Endothelial cell of umbilical vein (primary cell): ENCODE measurements around the gene CCDC32. TPM values are rescaled to one million over a fixed set of nuclear protein-coding genes. Genes with fewer than 3 reads are reported as not detected.

ENCODE experiments used
- BruUV-seq: library from RNA; stranded (reverse); fragments of 400-500 nt; replicated peaks from 2 replicates; lab custom pipeline; 2021; lab: Mats Ljungman, UMichigan
- CTCF ChIA-PET: fragments of 300-600, 350-600 bp; sonication (Branson Sonifier 250); formaldehyde crosslinking; loops from one replicate; lab custom pipeline; 2021; ENCODE audit warnings: antibody characterized with exemption, inconsistent platforms; lab: Charles Lee
- POLR2A ChIA-PET: fragments of 300-600, 350-600 bp; sonication (Branson Sonifier 250); formaldehyde crosslinking; loops from one replicate; lab custom pipeline; 2021; ENCODE audit warnings: antibody characterized with exemption, inconsistent platforms; lab: Charles Lee
- DNase-seq: peaks from one replicate; pipeline ENCODE4 v3.0.0-alpha.2; 2011; ENCODE audit warnings: low read depth, low spot score
- FAIRE-seq: peaks from 2 replicates; lab custom pipeline; 2011; peaks lifted over from hg19 to GRCh38; lab: Jason Lieb, UNC
- H2AFZ ChIP-seq: 2 replicates; pipeline ENCODE4 v1.6.0; 2012; ENCODE audit warnings: low read depth, low read length, control low read depth, inconsistent platforms
- H3K27ac ChIP-seq: 2 replicates; pipeline ENCODE4 v1.5.1; 2011; ENCODE audit warnings: low read depth, mild to moderate bottlenecking, control low read depth, low read length, moderate library complexity; ENCODE audit not compliant: insufficient read depth
- H3K27me3 ChIP-seq, 2 experiments: 2 replicates each; pipeline versions ENCODE4 v1.6.0 to v1.6.1; 2011; ENCODE audit warnings: low read length in 2 of 2, mixed read lengths in 1 of 2; ENCODE audit not compliant: control insufficient read depth in 2 of 2, insufficient read depth in 2 of 2
- H3K36me3 ChIP-seq, 2 experiments: 2 replicates in 1 of 2; 3 replicates in 1 of 2; pipeline ENCODE4 v1.5.1; 2011; ENCODE audit warnings: low read length in 2 of 2, mild to moderate bottlenecking in 1 of 2, moderate library complexity in 1 of 2; ENCODE audit not compliant: control insufficient read depth in 2 of 2, insufficient read depth in 2 of 2; ENCODE audit errors: extremely low read depth in 1 of 2
- H3K4me1 ChIP-seq: 3 replicates; pipeline ENCODE4 v1.5.1; 2011; ENCODE audit warnings: mild to moderate bottlenecking, low read length; ENCODE audit not compliant: control insufficient read depth, insufficient read depth; ENCODE audit errors: extremely low read depth
- H3K4me2 ChIP-seq: 2 replicates; pipeline ENCODE4 v1.6.1; 2011; ENCODE audit warnings: low read length, control low read depth, mixed read lengths; ENCODE audit not compliant: insufficient read depth
- H3K4me3 ChIP-seq, 3 experiments: fragments of 200-600 bp in 1 of 3; sonication (generic), shearing (Covaris generic) in 1 of 3; replicated peaks in 1 of 3; 2 replicates each; pipeline ENCODE4 v1.5.1; 2011 to 2016; ENCODE audit warnings: control low read depth in 3 of 3, low read length in 3 of 3, mild to moderate bottlenecking in 2 of 3, inconsistent platforms in 1 of 3, low read depth in 1 of 3, moderate library complexity in 1 of 3; ENCODE audit not compliant: insufficient read depth in 1 of 3
- H3K79me2 ChIP-seq: 2 replicates; pipeline ENCODE4 v1.6.0; 2012; ENCODE audit warnings: low read length, inconsistent platforms; ENCODE audit not compliant: control insufficient read depth, insufficient read depth
- H3K9ac ChIP-seq: replicated peaks from 2 replicates; pipeline ENCODE3; 2011; ENCODE audit warnings: low read length, control low read depth; ENCODE audit not compliant: insufficient read depth; ENCODE audit errors: extremely low read depth
- H3K9me1 ChIP-seq: replicated peaks from 3 replicates; pipeline ENCODE4 v1.6.0; 2011; ENCODE audit warnings: mild to moderate bottlenecking, low read length; ENCODE audit not compliant: control insufficient read depth, insufficient read depth; ENCODE audit errors: extremely low read depth
- H3K9me3 ChIP-seq: replicated peaks from 2 replicates; pipeline ENCODE4 v1.5.1; 2012; ENCODE audit warnings: low read length, inconsistent platforms; ENCODE audit not compliant: control insufficient read depth, insufficient read depth
- H4K20me1 ChIP-seq: replicated peaks from 2 replicates; pipeline ENCODE3; 2011; ENCODE audit warnings: mild to moderate bottlenecking, low read length; ENCODE audit not compliant: control insufficient read depth, insufficient read depth; ENCODE audit errors: extremely low read depth
- CTCF ChIP-seq, 2 donors: IDR thresholded peaks; 1 replicate in 1 of 2; 2 replicates in 1 of 2; pipeline ENCODE4 v1.5.1; 2011; ENCODE audit warnings: low read length in 2 of 2, mild to moderate bottlenecking in 2 of 2, moderate library complexity in 2 of 2, control low read depth in 1 of 2, inconsistent platforms in 1 of 2, low read depth in 1 of 2; ENCODE audit not compliant: insufficient read depth in 1 of 2; ENCODE audit errors: extremely low read depth in 1 of 2
- EZH2 ChIP-seq: IDR thresholded peaks from 2 replicates; pipeline ENCODE4 v1.6.1; 2012; ENCODE audit warnings: borderline replicate concordance, low read depth, mild to moderate bottlenecking, moderate library complexity, low read length, inconsistent platforms; ENCODE audit not compliant: severe bottlenecking
- FOS ChIP-seq: IDR thresholded peaks from 2 replicates; pipeline ENCODE4 v1.6.1; 2011; ENCODE audit warnings: mild to moderate bottlenecking, low read length, moderate library complexity, borderline replicate concordance; ENCODE audit not compliant: insufficient read depth
- GATA2 ChIP-seq: IDR thresholded peaks from 2 replicates; pipeline ENCODE4 v1.7.0; 2011; ENCODE audit warnings: low read depth, mild to moderate bottlenecking, moderate library complexity, mixed read lengths, low read length; ENCODE audit not compliant: insufficient read length, insufficient read depth
- JUN ChIP-seq: IDR thresholded peaks from 2 replicates; pipeline ENCODE4 v1.6.1; 2011; ENCODE audit warnings: borderline replicate concordance, low read depth; ENCODE audit not compliant: insufficient read length, insufficient read depth
- MYC ChIP-seq: IDR thresholded peaks from one replicate; pipeline ENCODE4 v1.6.1; 2011; ENCODE audit warnings: mild to moderate bottlenecking, low read depth, low read length
- POLR2A ChIP-seq: IDR thresholded peaks from 2 replicates; pipeline ENCODE4 v1.6.1; 2012; ENCODE audit warnings: low read depth, mild to moderate bottlenecking, control low read depth, low read length
- POLR2AphosphoS5 ChIP-seq: IDR thresholded peaks from 2 replicates; pipeline ENCODE4 v1.6.1; 2012; ENCODE audit warnings: low read depth, mild to moderate bottlenecking, control low read depth, low read length, moderate library complexity; ENCODE audit not compliant: insufficient read depth
- dilution Hi-C: fragments of 300-500 bp; cut with MboI; formaldehyde crosslinking; loops from one replicate; pipeline ENCODE4 v1.15.0; 2019; ENCODE audit warnings: low sequenced_read_pairs; ENCODE audit not compliant: extremely low pct_ligation_motif_present
- intact Hi-C: fragments of 100-400 bp; cut with micrococcal nuclease; formaldehyde crosslinking; loops from one replicate; pipeline ENCODE4 v1.10.0; 2022
- polyA plus RNA-seq, 4 experiments: library from polyadenylated mRNA; depleted of rRNA in 3 of 4; stranded (reverse) in 3 of 4; unstranded in 1 of 4; fragments of >200 nt; gene quantifications; 2 replicates each; pipeline versions ENCODE4 v1.2.1 to v1.2.3, GENCODE V29; 2011 to 2012; ENCODE audit warnings: missing spikeins in 1 of 4
- total RNA-seq: library from RNA; stranded (reverse); gene quantifications from 2 replicates; pipeline ENCODE4 v1.2.3, GENCODE V29; 2021
- TF ChIP-seq, protein P1 (sequence below): IDR thresholded peaks from 2 replicates; pipeline ENCODE4 v1.6.1; 2011; ENCODE audit not compliant: insufficient read depth, insufficient read length

CCDC32 gene
- total and polyA plus RNA-seq, 2 donors (not counting 3 experiments of a cell fraction or from before 2014, with no cell fraction given): 22.9 to 24.0 TPM

GRCh38 chr15:40563426-40563825 lies 1.4 kb downstream of the CCDC32 start:
- ChIA-PET CTCF (interaction anchor here (1.9 kb wide), 1 partner anchor 44 kb away, joined by 5 read pairs; no protein-coding TSS in a partner anchor), POLR2A (no interaction called here)
- H3K9me1 ChIP-seq: no peaks in the 10 kb centered on the region
- FAIRE-seq: no peak
- DNase-seq: no peak
- H2AFZ ChIP-seq: no peak overlapping the region
- H3K4me3 ChIP-seq: no peak overlapping the region
- peaks cover 7% of the 10 kb centered on the region for H3K79me2 ChIP-seq
- TF ChIP-seq FOS (no peak), GATA2 (no peak), EZH2 (no peak), POLR2A (no peak), JUN (no peak), MYC (no peak), POLR2AphosphoS5 (no peak), CTCF (IDR thresholded peaks at IDR 0.05; ENCODE audit: extremely low read depth in 1 of 2, insufficient read depth in 1 of 2, low read depth in 1 of 2, low read length in 2 of 2) (no peak)
- TF ChIP-seq, protein P1, sequence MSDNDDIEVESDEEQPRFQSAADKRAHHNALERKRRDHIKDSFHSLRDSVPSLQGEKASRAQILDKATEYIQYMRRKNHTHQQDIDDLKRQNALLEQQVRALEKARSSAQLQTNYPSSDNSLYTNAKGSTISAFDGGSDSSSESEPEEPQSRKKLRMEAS: no peak
- H3K27me3 ChIP-seq: no peaks in the 10 kb centered on the region
- no peaks in the 10 kb centered on the region for H3K9me3 ChIP-seq
- H3K27ac ChIP-seq: no peak overlapping the region
- BruUV-seq: no TSS peak
- H3K36me3 ChIP-seq: no peaks in the 10 kb centered on the region
- peaks cover 8% of the 10 kb centered on the region for H3K4me1 ChIP-seq
- dilution Hi-C loops: no loop called here
- no peak overlapping the region for H3K4me2 ChIP-seq
- H4K20me1 ChIP-seq: no peaks in the 10 kb centered on the region
- intact Hi-C loops: loop anchor here (10.0 kb wide), 1 partner anchor 331 kb away; the partner anchor contains the start of gene VPS18
- H3K9ac ChIP-seq: no peak overlapping the region
